HFFc6 (cell line): Measurements from ENCODE around the gene ABCB11. TPM values are rescaled to one million over a fixed set of nuclear protein-coding genes. Genes with fewer than 3 reads are reported as not detected.
A peak's percentile ranks its signal among the peaks of the same experiment; 100 is the strongest.
"Not testable (repeated sequence)": the region's sequence is repeated elsewhere in the genome, so short reads cannot be mapped to it uniquely, and the experiment has no call there.

Experiments used
- DNase-seq: peaks from one replicate; pipeline ENCODE4 v3.0.0-alpha.2; 2018
- H3K27ac Mint-ChIP-seq: 2 replicates; pipeline ENCODE4 v1.8.0; 2020; ENCODE audit warnings: mild to moderate bottlenecking, mixed read lengths
- H3K27me3 Mint-ChIP-seq: 2 replicates; pipeline ENCODE4 v1.8.0; 2021; ENCODE audit warnings: mild to moderate bottlenecking, moderate library complexity, mixed read lengths; ENCODE audit not compliant: insufficient read depth
- H3K36me3 Mint-ChIP-seq: 2 replicates; pipeline ENCODE4 v1.8.0; 2021; ENCODE audit warnings: low read depth, mixed read lengths
- H3K4me1 Mint-ChIP-seq: 2 replicates; pipeline ENCODE4 v1.8.0; 2020; ENCODE audit warnings: low read depth, mixed read lengths
- H3K4me3 Mint-ChIP-seq: 2 replicates; pipeline ENCODE4 v1.8.0; 2020; ENCODE audit warnings: mild to moderate bottlenecking, moderate library complexity, mixed read lengths
- H3K9me3 Mint-ChIP-seq: 2 replicates; pipeline ENCODE4 v1.8.0; 2020; ENCODE audit warnings: mild to moderate bottlenecking, mixed read lengths
- CTCF ChIP-seq: fragments of 200-600 bp; sonication (generic); IDR thresholded peaks from 2 replicates; pipeline ENCODE4 v1.5.0; 2021; ENCODE audit warnings: antibody characterized with exemption, mild to moderate bottlenecking
- total RNA-seq, 6 experiments: library from RNA; stranded (reverse); fragmentation: NEBNext Ultra II Directional; extraction: Animal tissue kit (Norgen Biotek cat#: 25700); gene quantifications; 2 replicates in 1 of 6; 3 replicates in 5 of 6; pipeline ENCODE4 v1.2.3, GENCODE V29; 2021

Gene ABCB11
- total RNA-seq, 6 experiments from 2014 or later = 0.02 TPM; not detected in 5

- Mint-ChIP-seq H3K27ac (no peak overlapping the region), H3K4me1 (no peaks in the 10 kb centered on the region; the same call in 1 of the 2 replicates), H3K27me3 (no peaks in the 10 kb centered on the region), H3K36me3 (no peaks in the 10 kb centered on the region), H3K9me3 (no peaks in the 10 kb centered on the region), H3K4me3 (no peak overlapping the region)
- no peak for TF ChIP-seq CTCF
- DNase-seq = no peak
These were observed 89.8 kb downstream of the ABCB11 start for GRCh38 chr2:168941297-168941696.

GRCh38 chr2:168939918-168940317 lies 91.2 kb downstream of the ABCB11 start:
- Mint-ChIP-seq H3K36me3 (no peaks in the 10 kb centered on the region), H3K27me3 (no peaks in the 10 kb centered on the region), H3K9me3 (no peaks in the 10 kb centered on the region), H3K27ac (no peak overlapping the region), H3K4me3 (no peak overlapping the region), H3K4me1 (peaks cover 13% of the 10 kb centered on the region)
- DNase-seq = no peak
- TF ChIP-seq CTCF = no peak

- Mint-ChIP-seq H3K36me3 (no peaks in the 10 kb centered on the region), H3K27ac (no peak overlapping the region), H3K4me3 (no peak overlapping the region), H3K4me1 (peaks cover 18% of the 10 kb centered on the region), H3K27me3 (no peaks in the 10 kb centered on the region; the same call in 1 of the 2 replicates), H3K9me3 (no peaks in the 10 kb centered on the region)
- no peak for DNase-seq
- TF ChIP-seq CTCF = no peak
These were observed 92.1 kb downstream of the ABCB11 start for GRCh38 chr2:168939061-168939460.

- Mint-ChIP-seq H3K4me3 (peak overlapping the region; percentile 17; the same call in 1 of the 2 replicates), H3K4me1 (peaks cover 18% of the 10 kb centered on the region), H3K9me3 (no peaks in the 10 kb centered on the region), H3K36me3 (no peaks in the 10 kb centered on the region), H3K27me3 (peaks cover 5% of the 10 kb centered on the region; the same call in 1 of the 2 replicates), H3K27ac (no peak overlapping the region)
- DNase-seq = peak; percentile 46
- no peak for TF ChIP-seq CTCF
These were observed 95.1 kb downstream of the ABCB11 start for GRCh38 chr2:168935810-168936581.

GRCh38 chr2:168934826-168935225 lies 96.3 kb downstream of the ABCB11 start:
- no peaks in the 10 kb centered on the region for H3K9me3 Mint-ChIP-seq
- H3K27ac Mint-ChIP-seq = no peak overlapping the region
- peaks cover 18% of the 10 kb centered on the region for H3K4me1 Mint-ChIP-seq
- H3K4me3 Mint-ChIP-seq = no peak overlapping the region
- H3K36me3 Mint-ChIP-seq = no peaks in the 10 kb centered on the region
- no peak for DNase-seq
- no peak for TF ChIP-seq CTCF
- H3K27me3 Mint-ChIP-seq = peaks cover 5% of the 10 kb centered on the region

- not testable (repeated sequence) for H3K4me3 Mint-ChIP-seq, H3K9me3 Mint-ChIP-seq, DNase-seq, H3K27ac Mint-ChIP-seq, H3K36me3 Mint-ChIP-seq
- Mint-ChIP-seq H3K4me1 (peaks cover 18% of the 10 kb centered on the region), H3K27me3 (peaks cover 10% of the 10 kb centered on the region)
These were observed 99.0 kb downstream of the ABCB11 start for GRCh38 chr2:168932174-168932573.
